GM21390 (cell line): ENCODE measurements around the gene PIP5K1B.

Experiments
- ATAC-seq: cut with Tn5 transposase; IDR thresholded peaks from one replicate; pipeline ENCODE4 v1.9.1; 2021; ENCODE audit not compliant: unreplicated experiment

The PIP5K1B gene

GRCh38 chr9:68733021-68733405 is 28.0 kb downstream of the PIP5K1B start:
- no peak for ATAC-seq

- no peak for ATAC-seq
Observed at GRCh38 chr9:68738358-68738757, 33.3 kb downstream of the PIP5K1B start.

GRCh38 chr9:68739621-68740174 is 34.7 kb downstream of the PIP5K1B start:
- ATAC-seq, result no peak

GRCh38 chr9:68740561-68740960 is 35.5 kb downstream of the PIP5K1B start:
- ATAC-seq, result no peak

GRCh38 chr9:68741234-68741633 is 36.2 kb downstream of the PIP5K1B start:
- no peak for ATAC-seq

- ATAC-seq, result no peak
Observed at GRCh38 chr9:68741704-68742332, 36.8 kb downstream of the PIP5K1B start.

- no peak for ATAC-seq
Observed at GRCh38 chr9:68742333-68742730, 37.3 kb downstream of the PIP5K1B start.

- no peak for ATAC-seq
Observed at GRCh38 chr9:68744426-68744825, 39.4 kb downstream of the PIP5K1B start.

- ATAC-seq, result no peak
Observed at GRCh38 chr9:68746525-68746924, 41.5 kb downstream of the PIP5K1B start.

GRCh38 chr9:68747043-68747533 is 42.0 kb downstream of the PIP5K1B start:
- no peak for ATAC-seq

GRCh38 chr9:68749135-68749534 is 44.1 kb downstream of the PIP5K1B start:
- ATAC-seq, result no peak

- ATAC-seq, result no peak
Observed at GRCh38 chr9:68749579-68750159, 44.6 kb downstream of the PIP5K1B start.

- ATAC-seq, result no peak
Observed at GRCh38 chr9:68750255-68750654, 45.2 kb downstream of the PIP5K1B start.

- no peak for ATAC-seq
Observed at GRCh38 chr9:68750786-68751185, 45.7 kb downstream of the PIP5K1B start.

GRCh38 chr9:68751556-68751955 is 46.5 kb downstream of the PIP5K1B start:
- no peak for ATAC-seq

- ATAC-seq, result no peak
Observed at GRCh38 chr9:68755051-68755450, 50.0 kb downstream of the PIP5K1B start.

GRCh38 chr9:68755752-68756151 is 50.7 kb downstream of the PIP5K1B start:
- no peak for ATAC-seq

- no peak for ATAC-seq
Observed at GRCh38 chr9:68759981-68760673, 55.1 kb downstream of the PIP5K1B start.

- ATAC-seq, result no peak
Observed at GRCh38 chr9:68760674-68761333, 55.8 kb downstream of the PIP5K1B start.

GRCh38 chr9:68762570-68762969 is 57.5 kb downstream of the PIP5K1B start:
- peak; percentile 43 for ATAC-seq

- peak; percentile 76 for ATAC-seq
Observed at GRCh38 chr9:68763104-68763503, 58.1 kb downstream of the PIP5K1B start.
